ENCODE results near the gene ABHD13.
"Not testable (repeated sequence)": the region's sequence is repeated elsewhere in the genome, so short reads cannot be mapped to it uniquely, and the experiment has no call there.

Gene ABHD13

DNA sequence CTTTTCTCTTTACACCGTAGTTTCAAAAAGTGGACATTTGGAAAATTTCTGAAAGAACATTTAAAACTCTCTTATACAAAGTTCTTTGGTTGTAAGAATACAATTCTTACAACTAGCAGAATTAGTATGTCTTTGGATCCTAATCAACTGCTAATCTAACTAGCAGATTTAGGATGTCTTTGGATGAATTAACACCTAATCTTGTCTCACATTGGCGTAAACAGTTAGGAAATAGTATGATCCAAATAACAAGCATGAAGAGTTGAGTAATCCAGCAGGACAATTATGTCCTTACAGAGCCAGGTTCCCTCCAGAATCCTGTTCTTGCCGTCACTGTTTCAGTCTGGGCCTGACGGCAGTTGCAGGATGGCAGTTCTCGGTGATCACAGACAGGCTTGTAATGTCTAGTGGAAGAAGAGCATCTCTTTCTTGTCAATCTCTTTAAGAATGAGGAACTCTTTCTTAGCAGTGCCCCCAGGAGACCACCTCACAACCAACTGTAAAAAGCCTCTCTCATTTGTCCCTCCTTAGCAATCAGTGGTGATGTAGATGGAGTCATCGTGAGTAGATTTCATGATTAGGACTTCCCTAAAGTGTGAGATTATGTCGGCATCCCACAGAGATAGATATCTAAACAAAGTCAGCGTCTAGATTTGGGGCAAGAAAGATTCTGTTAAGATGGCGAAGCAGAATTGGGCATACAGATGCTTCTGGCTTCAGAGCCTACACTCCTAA lies 45.6 kb downstream of the ABHD13 start:
- Histone ChIP-seq H3K9ac (ENCODE audit: low read depth, low read length) (no peak overlapping the region), H3K36me3 (ENCODE audit: insufficient read depth, low read length) (no peaks in the 10 kb centered on the region), H3K4me1 (ENCODE audit: insufficient read depth, low read length) (no peaks in the 10 kb centered on the region), H3K9me3 (ENCODE audit: control insufficient read depth, insufficient read depth, low read length) (no peaks in the 10 kb centered on the region)

GRCh38 chr13:108266321-108266990 lies 48.3 kb downstream of the ABHD13 start:
- Histone ChIP-seq H3K9ac (ENCODE audit: low read depth, low read length) (no peak overlapping the region), H3K4me1 (ENCODE audit: insufficient read depth, low read length) (0 out of 2 replicates have a peak, but pooled peaks cover 8% of the 10 kb centered on the region), H3K36me3 (ENCODE audit: insufficient read depth, low read length) (no peaks in the 10 kb centered on the region)

DNA sequence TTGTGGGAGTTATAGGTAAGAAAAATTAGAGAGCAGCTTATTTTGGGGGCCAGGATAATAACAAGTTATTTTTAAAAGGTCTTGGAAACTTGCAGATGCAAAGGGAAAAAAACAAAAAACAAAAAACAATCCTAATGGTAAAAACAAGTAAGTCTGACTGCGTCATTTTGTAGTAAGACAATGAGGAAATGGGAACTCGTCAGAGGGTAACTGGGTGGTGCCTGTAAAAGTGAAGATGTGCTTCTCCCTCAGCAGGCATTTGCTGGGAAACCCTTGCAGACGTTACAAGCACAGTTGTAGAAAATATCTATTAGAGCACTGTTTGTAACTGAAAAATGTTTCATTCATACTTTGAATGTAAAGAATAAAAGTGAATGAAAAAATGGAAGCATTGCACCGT lies 49.2 kb downstream of the ABHD13 start:
- H3K9ac ChIP-seq (ENCODE audit: low read depth, low read length): no peak overlapping the region
- H3K9me3 ChIP-seq (ENCODE audit: control insufficient read depth, insufficient read depth, low read length): no peaks in the 10 kb centered on the region
- H3K4me1 ChIP-seq (ENCODE audit: insufficient read depth, low read length): 0 out of 2 replicates have a peak, but pooled peaks cover 8% of the 10 kb centered on the region
- no peaks in the 10 kb centered on the region for H3K36me3 ChIP-seq (ENCODE audit: insufficient read depth, low read length)

More at GRCh38 chr13:108266321-108266990, 48.3 kb downstream of the ABHD13 start:
- H3K9me3 ChIP-seq (ENCODE audit: control insufficient read depth, insufficient read depth, low read length): no peaks in the 10 kb centered on the region

DNA sequence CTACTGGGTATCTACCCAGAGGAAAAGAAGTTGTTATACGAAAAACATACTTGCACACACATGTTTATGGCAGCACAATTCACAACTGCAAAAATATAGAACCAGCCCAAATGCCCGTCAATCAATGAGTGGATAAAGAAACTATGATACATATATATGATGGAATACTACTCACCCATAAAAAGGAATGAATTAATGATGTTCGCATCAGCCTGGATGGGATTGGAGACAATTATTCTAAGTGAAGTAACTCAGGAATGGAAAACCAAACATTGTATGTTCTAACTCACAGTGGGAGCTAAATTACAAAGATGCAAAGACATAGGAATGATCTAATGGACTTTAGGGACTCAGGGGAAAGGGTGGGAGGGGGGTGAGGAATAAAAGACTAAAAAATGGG lies 49.7 kb downstream of the ABHD13 start:
- H3K9ac ChIP-seq (ENCODE audit: low read depth, low read length); H3K9me3 ChIP-seq (ENCODE audit: control insufficient read depth, insufficient read depth, low read length); H3K36me3 ChIP-seq (ENCODE audit: insufficient read depth, low read length); H3K4me1 ChIP-seq (ENCODE audit: insufficient read depth, low read length): not testable (repeated sequence)

DNA sequence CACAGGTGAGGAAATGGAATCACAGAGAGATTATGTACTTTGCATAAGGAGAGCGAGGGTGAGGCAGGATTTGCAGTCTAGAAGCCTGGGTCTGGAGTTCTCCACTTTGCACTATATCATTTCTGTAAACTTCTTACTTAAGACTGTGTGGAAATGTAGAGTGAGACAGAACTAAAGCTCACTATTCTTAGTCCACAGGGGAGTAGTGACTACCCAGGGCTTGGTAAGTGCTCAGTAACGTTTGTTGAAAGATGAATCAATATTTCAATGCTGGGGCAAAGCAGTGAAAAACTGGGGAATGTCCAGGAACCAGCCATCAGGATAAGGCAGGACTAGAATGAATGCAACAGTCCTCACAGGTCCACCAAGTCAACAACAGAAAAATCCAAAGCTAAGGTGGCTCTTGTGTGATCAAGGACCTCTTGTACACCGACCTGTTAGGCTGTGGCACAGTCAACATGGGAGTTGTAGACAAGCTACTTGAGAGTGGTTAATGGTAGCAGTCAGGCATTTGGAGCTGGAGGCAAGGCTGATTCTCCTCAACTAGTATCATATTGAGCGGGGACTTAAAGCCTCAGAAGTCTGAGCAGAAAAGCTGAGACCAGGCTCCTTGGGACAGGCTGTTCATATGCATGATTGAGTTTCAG lies 50.4 kb downstream of the ABHD13 start:
- no peak overlapping the region for H3K9ac ChIP-seq (ENCODE audit: low read depth, low read length)
- 0 out of 2 replicates have a peak, but pooled peaks cover 8% of the 10 kb centered on the region for H3K4me1 ChIP-seq (ENCODE audit: insufficient read depth, low read length)
- no peaks in the 10 kb centered on the region for H3K36me3 ChIP-seq (ENCODE audit: insufficient read depth, low read length)
- H3K9me3 ChIP-seq (ENCODE audit: control insufficient read depth, insufficient read depth, low read length): no peaks in the 10 kb centered on the region

DNA sequence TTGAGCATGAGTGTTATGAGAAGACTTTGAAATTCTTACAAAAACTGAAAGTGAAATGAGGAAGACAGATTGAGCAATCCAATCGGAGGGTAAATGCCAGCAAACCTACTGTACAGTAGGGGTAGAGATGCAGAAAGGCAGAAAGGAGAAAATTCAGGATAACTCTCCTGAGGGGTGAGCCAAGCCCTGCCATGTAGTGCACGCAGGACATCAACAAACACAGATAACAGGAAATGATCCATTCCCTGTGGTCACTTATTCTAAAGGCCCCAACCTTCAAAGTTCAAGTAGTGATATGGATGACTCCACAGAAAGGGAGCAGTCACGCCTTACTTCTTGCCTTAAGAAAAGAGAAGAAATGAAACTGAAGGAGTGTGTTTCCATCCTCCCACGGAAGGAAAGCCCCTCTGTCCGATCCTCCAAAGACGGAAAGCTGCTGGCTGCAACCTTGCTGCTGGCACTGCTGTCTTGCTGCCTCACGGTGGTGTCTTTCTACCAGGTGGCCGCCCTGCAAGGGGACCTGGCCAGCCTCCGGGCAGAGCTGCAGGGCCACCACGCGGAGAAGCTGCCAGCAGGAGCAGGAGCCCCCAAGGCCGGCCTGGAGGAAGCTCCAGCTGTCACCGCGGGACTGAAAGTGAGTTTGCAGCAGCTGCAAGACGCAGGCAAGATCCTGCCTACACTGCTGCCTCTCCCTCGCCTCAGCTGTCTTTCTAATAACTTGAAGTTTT lies 51.6 kb downstream of the ABHD13 start, which contains the start of gene TNFSF13B:
TSS of gene TNFSF13B (plus strand) at position 118 of the 728 bp plus-strand sequence. CDS start at position 296, 178 bp downstream.
- H3K36me3 ChIP-seq (ENCODE audit: insufficient read depth, low read length): no peaks in the 10 kb centered on the region
- no peak within 1 kb of the TSS for H3K9ac ChIP-seq (ENCODE audit: low read depth, low read length)
- H3K4me1 ChIP-seq (ENCODE audit: insufficient read depth, low read length): 0 out of 2 replicates have a peak, but pooled peaks cover 8% of the 10 kb centered on the region
- H3K9me3 ChIP-seq (ENCODE audit: control insufficient read depth, insufficient read depth, low read length): no peaks in the 10 kb centered on the region

GRCh38 chr13:108270442-108270841 lies 52.2 kb downstream of the ABHD13 start:
- Histone ChIP-seq H3K36me3 (ENCODE audit: insufficient read depth, low read length) (no peaks in the 10 kb centered on the region), H3K4me1 (ENCODE audit: insufficient read depth, low read length) (0 out of 2 replicates have a peak, but pooled peaks cover 8% of the 10 kb centered on the region), H3K9ac (ENCODE audit: low read depth, low read length) (no peak overlapping the region), H3K9me3 (ENCODE audit: control insufficient read depth, insufficient read depth, low read length) (no peaks in the 10 kb centered on the region)

DNA sequence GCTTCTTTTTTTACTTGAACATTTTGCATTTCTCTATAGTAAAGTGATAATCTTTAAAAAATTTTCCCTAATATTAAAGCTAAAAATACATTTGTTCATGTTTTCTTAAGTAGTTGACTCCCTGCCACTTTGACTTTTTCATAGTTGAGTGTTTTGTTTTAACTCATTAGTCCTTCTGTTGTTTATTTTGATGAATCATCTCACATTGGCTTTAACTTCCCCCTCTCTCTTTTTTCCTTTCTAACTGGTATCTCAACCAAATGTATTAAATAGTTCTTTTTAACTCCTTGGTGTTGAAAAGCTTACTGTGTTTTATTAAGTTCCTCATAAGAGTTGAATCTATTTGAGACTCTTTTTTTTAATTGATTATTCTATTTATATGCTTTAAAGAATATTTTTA lies 54.1 kb downstream of the ABHD13 start:
- H3K9me3 ChIP-seq (ENCODE audit: control insufficient read depth, insufficient read depth, low read length): no peaks in the 10 kb centered on the region
- no peaks in the 10 kb centered on the region for H3K36me3 ChIP-seq (ENCODE audit: insufficient read depth, low read length)
- 0 out of 2 replicates have a peak, but pooled peaks cover 8% of the 10 kb centered on the region for H3K4me1 ChIP-seq (ENCODE audit: insufficient read depth, low read length)
- H3K9ac ChIP-seq (ENCODE audit: low read depth, low read length): no peak overlapping the region

DNA sequence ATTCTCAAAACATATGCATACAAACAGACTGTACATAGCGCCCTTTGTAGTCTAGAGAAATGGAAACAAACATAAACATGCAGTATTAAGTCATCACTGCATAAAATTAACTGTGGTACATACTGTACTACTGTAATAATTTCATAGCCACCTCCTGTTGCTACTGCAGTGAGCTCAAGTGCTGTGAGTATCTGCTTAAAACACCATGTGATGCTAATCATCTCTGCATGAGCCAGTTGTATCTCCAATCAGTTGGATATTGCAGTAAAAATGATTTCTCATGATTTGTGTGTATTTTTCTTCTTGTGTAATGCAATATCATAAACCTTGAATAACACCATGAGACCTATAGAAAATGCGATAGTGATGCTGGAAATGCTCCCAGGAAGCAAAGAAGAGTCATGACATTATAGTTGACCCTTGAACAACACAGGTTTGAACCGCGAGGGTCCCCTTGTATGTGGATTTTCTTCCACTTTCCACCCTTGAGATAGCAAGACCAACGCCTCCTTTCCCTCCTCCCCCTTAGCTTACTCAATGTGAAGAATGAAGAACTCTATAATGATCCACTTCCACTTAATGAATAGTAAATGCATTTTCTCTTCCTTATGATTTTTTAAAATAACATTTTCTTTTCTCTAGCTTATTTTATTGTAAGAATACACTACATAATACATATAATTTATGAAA lies 55.4 kb downstream of the ABHD13 start:
- Histone ChIP-seq H3K9me3 (ENCODE audit: control insufficient read depth, insufficient read depth, low read length) (no peaks in the 10 kb centered on the region), H3K9ac (ENCODE audit: low read depth, low read length) (no peak overlapping the region), H3K36me3 (ENCODE audit: insufficient read depth, low read length) (no peaks in the 10 kb centered on the region), H3K4me1 (ENCODE audit: insufficient read depth, low read length) (0 out of 2 replicates have a peak, but pooled peaks cover 8% of the 10 kb centered on the region)

- H3K9ac ChIP-seq (ENCODE audit: low read depth, low read length): no peak overlapping the region
- H3K36me3 ChIP-seq (ENCODE audit: insufficient read depth, low read length): no peaks in the 10 kb centered on the region
- H3K4me1 ChIP-seq (ENCODE audit: insufficient read depth, low read length): 0 out of 2 replicates have a peak, but pooled peaks cover 5% of the 10 kb centered on the region
- no peaks in the 10 kb centered on the region; the same call in 1 of the 2 replicates for H3K9me3 ChIP-seq (ENCODE audit: control insufficient read depth, insufficient read depth, low read length)
Observed at GRCh38 chr13:108274718-108275117, 56.5 kb downstream of the ABHD13 start.

DNA sequence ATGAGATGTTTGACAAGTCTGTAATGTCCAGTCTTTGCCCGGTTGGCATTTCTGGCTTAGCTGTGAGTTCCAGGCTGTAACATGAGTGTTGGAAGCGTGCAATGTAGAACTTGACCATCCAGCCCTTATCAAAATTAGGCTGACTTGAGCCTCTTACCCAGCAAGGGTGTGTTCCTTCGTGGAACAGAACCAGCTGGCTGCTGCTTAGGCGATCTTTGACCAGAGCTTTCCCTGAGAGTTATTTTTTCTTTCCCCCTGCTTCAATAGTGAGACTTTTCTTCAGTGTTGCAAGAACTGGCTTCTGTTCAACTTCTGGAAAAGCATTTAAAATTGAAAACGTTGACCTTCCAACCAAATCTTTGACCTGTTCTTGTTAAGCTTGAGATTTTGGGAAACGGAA lies 57.9 kb downstream of the ABHD13 start:
- H3K9me3 ChIP-seq (ENCODE audit: control insufficient read depth, insufficient read depth, low read length): no peaks in the 10 kb centered on the region; the same call in 1 of the 2 replicates
- H3K4me1 ChIP-seq (ENCODE audit: insufficient read depth, low read length): no peaks in the 10 kb centered on the region
- H3K9ac ChIP-seq (ENCODE audit: low read depth, low read length): no peak overlapping the region
- no peaks in the 10 kb centered on the region for H3K36me3 ChIP-seq (ENCODE audit: insufficient read depth, low read length)

DNA sequence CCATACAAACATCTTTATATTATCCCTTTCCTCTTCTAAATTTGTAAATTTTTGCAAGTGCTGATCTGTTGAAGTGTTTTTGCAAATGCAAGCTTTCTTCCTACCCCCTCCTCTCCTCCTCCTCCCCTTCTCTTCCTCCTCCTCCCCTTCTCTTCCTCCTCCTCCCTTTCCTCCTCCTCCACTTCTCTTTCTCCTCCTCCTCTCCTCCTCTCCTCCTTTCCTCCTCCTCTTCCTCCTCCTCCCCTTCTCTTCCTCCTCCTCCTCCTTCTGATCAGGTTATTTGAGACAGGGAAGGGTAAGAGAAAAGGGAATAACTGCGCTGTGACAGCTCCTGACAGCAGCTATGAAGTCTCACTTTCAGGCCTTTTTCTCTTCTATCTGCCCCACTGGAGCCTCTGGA lies 60.3 kb downstream of the ABHD13 start:
- Histone ChIP-seq H3K4me1 (ENCODE audit: insufficient read depth, low read length) (no peaks in the 10 kb centered on the region), H3K36me3 (ENCODE audit: insufficient read depth, low read length) (no peaks in the 10 kb centered on the region), H3K9me3 (ENCODE audit: control insufficient read depth, insufficient read depth, low read length) (no peaks in the 10 kb centered on the region; the same call in 1 of the 2 replicates)

GRCh38 chr13:108281901-108282300 lies 63.7 kb downstream of the ABHD13 start:
- Histone ChIP-seq H3K4me1 (ENCODE audit: insufficient read depth, low read length) (no peaks in the 10 kb centered on the region), H3K9me3 (ENCODE audit: control insufficient read depth, insufficient read depth, low read length) (no peaks in the 10 kb centered on the region; the same call in 1 of the 2 replicates), H3K9ac (ENCODE audit: low read depth, low read length) (no peak overlapping the region), H3K36me3 (ENCODE audit: insufficient read depth, low read length) (no peaks in the 10 kb centered on the region)

More for the DNA sequence above, 60.3 kb downstream of the ABHD13 start:
- H3K9ac ChIP-seq (ENCODE audit: low read depth, low read length): no peak overlapping the region
